HepG2 (cell line): ENCODE measurements around the gene KBTBD13. TPM values are rescaled to one million over a fixed set of nuclear protein-coding genes. Genes with fewer than 3 reads are reported as not detected.

Source experiments
- ATAC-seq: fragments of 200-7000 bp; cut with Tn5 transposase; 3 replicates; pipeline ENCODE4 v1.9.1; 2020; ENCODE audit warnings: mild to moderate bottlenecking, moderate library complexity
- BruUV-seq: library from RNA; stranded (reverse); fragments of 400-500 nt; replicated peaks from 2 replicates; lab custom pipeline; 2021; lab: Mats Ljungman, UMichigan
- CTCF ChIA-PET: fragments of 300-600 bp; formaldehyde crosslinking; extraction: SDS; loops from one replicate; lab custom pipeline; 2021; ENCODE audit warnings: low total read pairs, inconsistent platforms, low intra/inter-chr PET ratio; lab: Yijun Ruan, JAX
- POLR2A ChIA-PET: fragments of 350-600 bp; sonication (Branson Sonifier 250); formaldehyde crosslinking; loops from one replicate; lab custom pipeline; 2020; ENCODE audit warnings: antibody characterized with exemption, inconsistent platforms; lab: Yijun Ruan, JAX
- DNase-seq: peaks from one replicate; pipeline ENCODE4 v3.0.0-alpha.2; 2015; ENCODE audit warnings: low spot score
- FAIRE-seq: peaks from 3 replicates; lab custom pipeline; 2011; peaks lifted over from hg19 to GRCh38; lab: Jason Lieb, UNC
- H2AFZ ChIP-seq: one replicate; pipeline ENCODE4 v1.6.1; 2011; ENCODE audit warnings: low read length, inconsistent platforms
- H3K27ac ChIP-seq: fragments of 300-600 bp; 3 replicates; pipeline ENCODE4 v1.8.0; 2011; ENCODE audit warnings: mixed run types, mild to moderate bottlenecking, mixed read lengths, low read length, inconsistent platforms; ENCODE audit not compliant: insufficient read depth; ENCODE audit errors: extremely low read length
- H3K27me3 ChIP-seq, 2 experiments: fragments of 200-600 bp in 1 of 2; 2 replicates in 1 of 2; 3 replicates in 1 of 2; pipeline versions ENCODE4 v1.6.0 to v1.8.0; 2011; ENCODE audit warnings: low read length in 2 of 2, mild to moderate bottlenecking in 2 of 2, moderate library complexity in 2 of 2, inconsistent platforms in 1 of 2; ENCODE audit not compliant: insufficient read depth in 2 of 2, control insufficient read depth in 1 of 2
- H3K36me3 ChIP-seq, 2 experiments: fragments of 200-600 bp in 1 of 2; replicated peaks in 1 of 2; 2 replicates in 1 of 2; 3 replicates in 1 of 2; pipeline versions ENCODE4 v1.5.1 to v1.8.0; 2011; ENCODE audit warnings: low read length in 2 of 2, inconsistent platforms in 1 of 2; ENCODE audit not compliant: insufficient read depth in 2 of 2, control insufficient read depth in 1 of 2
- H3K4me1 ChIP-seq: 2 replicates; pipeline ENCODE4 v1.5.1; 2012; ENCODE audit warnings: low read length, inconsistent platforms; ENCODE audit not compliant: insufficient read depth
- H3K4me2 ChIP-seq: 2 replicates; pipeline ENCODE4 v1.6.0; 2011; ENCODE audit warnings: low read depth, low read length, inconsistent platforms
- H3K4me3 ChIP-seq, 3 experiments: fragments of 200-600 bp in 1 of 3; sonication (generic), shearing (Covaris generic) in 1 of 3; replicated peaks in 1 of 3; 2 replicates each; pipeline ENCODE4 v1.5.1; 2011 to 2016; ENCODE audit warnings: low read length in 3 of 3, inconsistent platforms in 2 of 3, low read depth in 2 of 3, mild to moderate bottlenecking in 2 of 3, control low read depth in 1 of 3, mixed read lengths in 1 of 3; ENCODE audit not compliant: insufficient read depth in 1 of 3
- H3K79me2 ChIP-seq: one replicate; pipeline ENCODE4 v1.6.1; 2011; ENCODE audit warnings: low read length, inconsistent platforms; ENCODE audit not compliant: insufficient read depth
- H3K9ac ChIP-seq: 2 replicates; pipeline ENCODE4 v1.6.0; 2011; ENCODE audit warnings: mild to moderate bottlenecking, low read depth, low read length, inconsistent platforms; ENCODE audit not compliant: insufficient read depth
- H3K9me3 ChIP-seq: 2 replicates; pipeline ENCODE4 v1.5.1; 2012; ENCODE audit warnings: mild to moderate bottlenecking, low read length
- H4K20me1 ChIP-seq: 2 replicates; pipeline ENCODE4 v1.6.0; 2011; ENCODE audit warnings: inconsistent platforms, mild to moderate bottlenecking, low read length, moderate library complexity; ENCODE audit not compliant: insufficient read depth
- CSRNP1 ChIP-seq: sonication (generic); formaldehyde crosslinking; IDR thresholded peaks from 2 replicates; pipeline ENCODE4 v1.8.1; 2023; ENCODE audit warnings: mild to moderate bottlenecking, missing genetic modification reagents
- EZH2 ChIP-seq: conservative IDR thresholded peaks from 2 replicates; pipeline ENCODE4 v1.6.1; 2012; ENCODE audit warnings: mild to moderate bottlenecking, low read depth, low read length, moderate library complexity
- MLLT10 ChIP-seq: sonication (generic); formaldehyde crosslinking; IDR thresholded peaks from 2 replicates; pipeline ENCODE4 v1.4.0; 2020; ENCODE audit warnings: missing genetic modification reagents
- NFE2 ChIP-seq: sonication (generic); formaldehyde crosslinking; IDR thresholded peaks from 2 replicates; pipeline ENCODE4 v1.4.0; 2020; ENCODE audit warnings: missing genetic modification reagents
- PBX3 ChIP-seq: sonication (generic); formaldehyde crosslinking; IDR thresholded peaks from 2 replicates; pipeline ENCODE4 v1.8.1; 2023; ENCODE audit warnings: missing genetic modification reagents, inconsistent platforms, borderline replicate concordance
- SRSF4 ChIP-seq: fragments of 200-400 bp; formaldehyde crosslinking; IDR thresholded peaks from one replicate; pipeline ENCODE4 v1.6.1; 2018; ENCODE audit warnings: mild to moderate bottlenecking, low read depth, low read length, moderate library complexity; ENCODE audit not compliant: poor library complexity, severe bottlenecking
- TFDP2 ChIP-seq: sonication (generic); formaldehyde crosslinking; IDR thresholded peaks from 2 replicates; pipeline ENCODE4 v1.4.0; 2020; ENCODE audit warnings: missing genetic modification reagents
- ZEB1 ChIP-seq: IDR thresholded peaks from 2 replicates; pipeline ENCODE4 v1.6.1; 2012; ENCODE audit warnings: mild to moderate bottlenecking, low read depth, inconsistent platforms; ENCODE audit not compliant: insufficient replicate concordance
- ZMYM4 ChIP-seq: sonication (generic); formaldehyde crosslinking; IDR thresholded peaks from 2 replicates; pipeline ENCODE4 v1.8.1; 2023; ENCODE audit warnings: mild to moderate bottlenecking, missing genetic modification reagents
- ZNF281 ChIP-seq: sonication (generic); formaldehyde crosslinking; IDR thresholded peaks from 2 replicates; pipeline ENCODE4 v1.4.0; 2020; ENCODE audit warnings: missing genetic modification reagents, borderline replicate concordance
- ZNF333 ChIP-seq: sonication (generic); formaldehyde crosslinking; IDR thresholded peaks from 2 replicates; pipeline ENCODE4 v1.4.0; 2020; ENCODE audit warnings: mild to moderate bottlenecking, missing genetic modification reagents, borderline replicate concordance
- ZNF354B ChIP-seq: sonication (generic); formaldehyde crosslinking; IDR thresholded peaks from 2 replicates; pipeline ENCODE4 v1.8.0; 2022; ENCODE audit warnings: mild to moderate bottlenecking, missing genetic modification reagents
- ZNF362 ChIP-seq: sonication (generic); formaldehyde crosslinking; IDR thresholded peaks from 2 replicates; pipeline ENCODE4 v1.4.0; 2020; ENCODE audit warnings: missing genetic modification reagents, mild to moderate bottlenecking, borderline replicate concordance
- ZNF557 ChIP-seq: sonication (generic); formaldehyde crosslinking; IDR thresholded peaks from 2 replicates; pipeline ENCODE4 v1.4.0; 2020; ENCODE audit warnings: missing genetic modification reagents
- ZNF598 ChIP-seq: sonication (generic); formaldehyde crosslinking; IDR thresholded peaks from 2 replicates; pipeline ENCODE4 v1.5.1; 2020; ENCODE audit warnings: mild to moderate bottlenecking, missing genetic modification reagents, borderline replicate concordance
- ZNF616 ChIP-seq: sonication (generic); formaldehyde crosslinking; IDR thresholded peaks from 2 replicates; pipeline ENCODE4 v1.5.0; 2020; ENCODE audit warnings: low read depth, mild to moderate bottlenecking, missing genetic modification reagents
- WGBS: methylation state at CpG from one replicate; pipeline ENCODE4 v1.1.6; 2017; ENCODE audit warnings: low lambda C conversion rate; 5-methylcytosine and 5-hydroxymethylcytosine counted together
- in situ Hi-C: cut with HindIII; loops from 2 replicates; pipeline ENCODE4 v1.10.0; 2017; ENCODE audit warnings: low pct_unique_long_range_greater_than_20kb; ENCODE audit not compliant: extremely low pct_ligation_motif_present
- intact Hi-C: fragments of 100-400 bp; cut with micrococcal nuclease; formaldehyde crosslinking; loops from one replicate; pipeline ENCODE4 v1.10.0; 2022; ENCODE audit not compliant: unreplicated experiment
- polyA plus RNA-seq, 8 experiments: library from polyadenylated mRNA; depleted of rRNA in 3 of 8; stranded (reverse) in 7 of 8; unstranded in 1 of 8; fragments of >200 nt; fragmentation: Illumina TruSeq in 4 of 8; extraction: Trizol in 4 of 8; gene quantifications; 2 replicates each; pipeline versions ENCODE4 v1.2.1 to v1.2.3, GENCODE V29; 2011 to 2016; ENCODE audit warnings: low read depth in 4 of 8, missing spikeins in 1 of 8, mixed read lengths in 1 of 8; ENCODE audit not compliant: insufficient read depth in 1 of 8
- total RNA-seq, 5 experiments: library from RNA; depleted of rRNA; stranded (reverse); fragments of >200 nt; fragmentation: Illumina TruSeq; extraction: Trizol; gene quantifications; 2 replicates each; pipeline ENCODE4 v1.2.3, GENCODE V29; 2016; ENCODE audit warnings: low read depth in 1 of 5

KBTBD13 gene
- total and polyA plus RNA-seq, 2 of the 13 experiments (the other 11 are each of a cell fraction or from before 2014, with no cell fraction given), result not detected

- H3K36me3 ChIP-seq, result no peaks in the 10 kb centered on the region
- no peak for DNase-seq
- peaks cover 36% of the 10 kb centered on the region for H3K4me1 ChIP-seq
- no peak overlapping the region for H3K9ac ChIP-seq
- no peaks in the 10 kb centered on the region for H3K79me2 ChIP-seq
- no peaks in the 10 kb centered on the region for H3K9me3 ChIP-seq
- H3K4me3 ChIP-seq, result no peak overlapping the region
- ATAC-seq, result no peak
- H3K27me3 ChIP-seq, result peaks cover 0 to 7% of the 10 kb centered on the region in 2 experiments; a peak in 1 of 5 replicates
- no peak overlapping the region for H2AFZ ChIP-seq
- no peaks in the 10 kb centered on the region for H4K20me1 ChIP-seq
- FAIRE-seq, result no peak
- 95% methylated on average over 47 of the region's 85 CpGs for WGBS
- ChIA-PET CTCF (interaction anchor here (1.8 to 2.7 kb wide), 2 partner anchors 23 to 44 kb away, joined by 5 to 9 read pairs; no protein-coding TSS in a partner anchor), POLR2A (no interaction called here)
- BruUV-seq, result no TSS peak
- in situ Hi-C loops, result no loop called here
- intact Hi-C loops, result no loop called here
- no peak overlapping the region for H3K4me2 ChIP-seq
- H3K27ac ChIP-seq, result no peak overlapping the region
- TF ChIP-seq ZNF354B (CRISPR knock-in tag) (no peak), ZNF333 (CRISPR knock-in tag) (no peak), ZEB1 (no peak), PBX3 (no peak), ZNF616 (CRISPR knock-in tag) (no peak), ZNF362 (CRISPR knock-in tag) (no peak), MLLT10 (CRISPR knock-in tag) (no peak), NFE2 (CRISPR knock-in tag) (no peak), ZNF281 (no peak), TFDP2 (CRISPR knock-in tag) (no peak), EZH2 (no peak), SRSF4 (no peak), ZNF598 (no peak), ZNF557 (CRISPR knock-in tag) (no peak), CSRNP1 (no peak), ZMYM4 (CRISPR knock-in tag) (no peak)
Observed at GRCh38 chr15:65077291-65077980, 890 bp downstream of the KBTBD13 start.
